Psoas muscle (tissue), 8 donors: ENCODE measurements around the gene SLC26A3. TPM values are rescaled to one million over a fixed set of nuclear protein-coding genes. Genes with fewer than 3 reads are reported as not detected.

Experiments
- ATAC-seq, 4 donors: fragments of 200-7000 bp; cut with Tn5 transposase; one replicate each; pipeline ENCODE4 v1.9.1; 2020; ENCODE audit warnings: moderate library complexity in 3 of 4, mild to moderate bottlenecking in 2 of 4
- DNase-seq, 2 donors: peaks; one replicate each; pipeline ENCODE4 v3.0.0-alpha.2; 2020
- H3K27ac ChIP-seq: fragments of 200-600 bp; one replicate; pipeline ENCODE4 v1.8.0; 2022
- H3K27me3 ChIP-seq, 3 donors: fragments of 200-600 bp in 1 of 3; one replicate each; pipeline versions ENCODE4 v1.6.1 to v1.8.0; 2013 to 2022; ENCODE audit warnings: low read length in 2 of 3, mild to moderate bottlenecking in 2 of 3, moderate library complexity in 1 of 3; ENCODE audit not compliant: insufficient read depth in 3 of 3
- H3K36me3 ChIP-seq, 2 donors: fragments of 200-600 bp in 1 of 2; one replicate each; pipeline versions ENCODE4 v1.6.1 to v1.8.0; 2013 to 2022; ENCODE audit warnings: low read depth in 1 of 2, mild to moderate bottlenecking in 1 of 2, moderate library complexity in 1 of 2; ENCODE audit not compliant: insufficient read depth in 1 of 2
- H3K4me1 ChIP-seq: fragments of 200-600 bp; one replicate; pipeline ENCODE4 v1.8.0; 2022
- H3K4me3 ChIP-seq: fragments of 200-600 bp; one replicate; pipeline ENCODE4 v1.8.0; 2022; ENCODE audit warnings: mild to moderate bottlenecking
- H3K9me3 ChIP-seq: fragments of 200-600 bp; one replicate; pipeline ENCODE4 v1.8.0; 2022
- WGBS, 3 donors: extraction: QIAGEN DNeasy Blood & Tissue Kit; methylation state at CpG; one replicate each; pipeline versions ENCODE4 v1.1.6 to v1.1.7; 2013; 5-methylcytosine and 5-hydroxymethylcytosine counted together
- intact Hi-C, 2 donors: fragments of 100-400 bp; cut with DNase I; formaldehyde crosslinking; loops; one replicate each; pipeline versions ENCODE4 v1.11.0 to v1.14.2; 2022
- polyA plus RNA-seq, 3 donors: library from polyadenylated mRNA; stranded (reverse); fragments of 200-250 nt; gene quantifications; one replicate each; pipeline ENCODE4 v1.2.3, GENCODE V29; 2013
- total RNA-seq, 4 donors: library from RNA; stranded (reverse); fragmentation: NEBNext Ultra II Directional in 2 of 4; extraction: Animal tissue kit (Norgen Biotek cat#: 25700) in 2 of 4; gene quantifications; one replicate each; pipeline versions ENCODE4 v1.2.1 to v1.2.4, GENCODE V29; 2021 to 2023
- TF ChIP-seq, protein P1 (sequence below): fragments of 200-600 bp; IDR thresholded peaks from one replicate; pipeline ENCODE4 v1.8.0; 2022; ENCODE audit warnings: antibody characterized with exemption
- donor health status: healthy with polysubstance abuse.
- donor health status: DM: no; HTN: no; CAD: no; lungs with moderate emphysema.
- donor health status: Bipolar disorder and iron deficiency.
- donor health status: healthy.
- donor health status: DM: yes; HTN: yes; CAD: no.
- donor health status: DM: no; HTN: no; CAD: no.
- donor health status: DM: no; HTN: no; CAD: no.
- donor health status: DM: yes; HTN: yes; CAD: no.

Gene SLC26A3
- total and polyA plus RNA-seq, 7 donors, result 0.10 to 0.29 (median 0.18) TPM; not detected in 3

GRCh38 chr7:107813524-107813923 lies 10.5 kb upstream of the SLC26A3 start:
- Histone ChIP-seq H3K27me3 (no peaks in the 10 kb centered on the region), H3K36me3 (no peaks in the 10 kb centered on the region), H3K9me3 (no peaks in the 10 kb centered on the region), H3K27ac (no peak overlapping the region), H3K4me3 (no peak overlapping the region), H3K4me1 (no peaks in the 10 kb centered on the region)
- intact Hi-C loops, result no loop called here
- 76 to 91% (median 87%) methylated on average over 3 of the region's 3 CpGs for WGBS, 3 donors
- TF ChIP-seq, protein P1, sequence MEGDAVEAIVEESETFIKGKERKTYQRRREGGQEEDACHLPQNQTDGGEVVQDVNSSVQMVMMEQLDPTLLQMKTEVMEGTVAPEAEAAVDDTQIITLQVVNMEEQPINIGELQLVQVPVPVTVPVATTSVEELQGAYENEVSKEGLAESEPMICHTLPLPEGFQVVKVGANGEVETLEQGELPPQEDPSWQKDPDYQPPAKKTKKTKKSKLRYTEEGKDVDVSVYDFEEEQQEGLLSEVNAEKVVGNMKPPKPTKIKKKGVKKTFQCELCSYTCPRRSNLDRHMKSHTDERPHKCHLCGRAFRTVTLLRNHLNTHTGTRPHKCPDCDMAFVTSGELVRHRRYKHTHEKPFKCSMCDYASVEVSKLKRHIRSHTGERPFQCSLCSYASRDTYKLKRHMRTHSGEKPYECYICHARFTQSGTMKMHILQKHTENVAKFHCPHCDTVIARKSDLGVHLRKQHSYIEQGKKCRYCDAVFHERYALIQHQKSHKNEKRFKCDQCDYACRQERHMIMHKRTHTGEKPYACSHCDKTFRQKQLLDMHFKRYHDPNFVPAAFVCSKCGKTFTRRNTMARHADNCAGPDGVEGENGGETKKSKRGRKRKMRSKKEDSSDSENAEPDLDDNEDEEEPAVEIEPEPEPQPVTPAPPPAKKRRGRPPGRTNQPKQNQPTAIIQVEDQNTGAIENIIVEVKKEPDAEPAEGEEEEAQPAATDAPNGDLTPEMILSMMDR, result no peak
- DNase-seq (no peak), ATAC-seq (no peak)

- no peak overlapping the region for H3K4me3 ChIP-seq
- no peaks in the 10 kb centered on the region for H3K4me1 ChIP-seq
- H3K9me3 ChIP-seq, result no peaks in the 10 kb centered on the region
- TF ChIP-seq, protein P1, result no peak
- 81 to 85% (median 82%) methylated on average over 5 of the region's 5 CpGs for WGBS, 3 donors
- intact Hi-C loops, result no loop called here
- H3K27ac ChIP-seq, result no peak overlapping the region
- H3K27me3 ChIP-seq, result no peaks in the 10 kb centered on the region
- no peak for DNase-seq
- H3K36me3 ChIP-seq, result no peaks in the 10 kb centered on the region
- ATAC-seq, result no peak
Observed at GRCh38 chr7:107811934-107812333, 8.9 kb upstream of the SLC26A3 start.

DNA sequence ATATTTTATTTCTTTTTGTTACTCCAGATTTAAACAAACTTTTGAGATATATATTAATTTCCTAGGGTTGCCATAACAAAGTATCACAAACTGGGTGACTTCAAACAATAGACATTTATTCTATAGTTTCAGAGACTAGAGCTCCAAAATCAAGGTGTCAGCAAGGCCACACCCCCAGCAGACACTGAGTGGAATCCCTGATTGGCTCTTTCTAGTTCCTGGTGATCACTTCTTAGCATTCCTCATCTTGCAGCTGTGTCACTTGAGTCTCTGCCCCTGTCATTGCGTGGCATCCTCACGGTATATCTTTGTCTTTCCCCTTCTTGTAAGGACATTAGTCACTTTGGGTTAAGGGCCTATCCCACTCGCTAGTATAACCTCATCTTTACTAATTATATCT lies 7.6 kb upstream of the SLC26A3 start:
- TF ChIP-seq, protein P1, result no peak
- H3K4me1 ChIP-seq, result no peaks in the 10 kb centered on the region
- H3K4me3 ChIP-seq, result no peak overlapping the region
- no peaks in the 10 kb centered on the region for H3K9me3 ChIP-seq
- ATAC-seq (no peak), DNase-seq (no peak)
- H3K27ac ChIP-seq, result no peak overlapping the region
- no peaks in the 10 kb centered on the region for H3K36me3 ChIP-seq
- H3K27me3 ChIP-seq, result no peaks in the 10 kb centered on the region
- 59 to 74% (median 70%) methylated on average over 3 of the region's 3 CpGs for WGBS, 3 donors
- intact Hi-C loops, result no loop called here

DNA sequence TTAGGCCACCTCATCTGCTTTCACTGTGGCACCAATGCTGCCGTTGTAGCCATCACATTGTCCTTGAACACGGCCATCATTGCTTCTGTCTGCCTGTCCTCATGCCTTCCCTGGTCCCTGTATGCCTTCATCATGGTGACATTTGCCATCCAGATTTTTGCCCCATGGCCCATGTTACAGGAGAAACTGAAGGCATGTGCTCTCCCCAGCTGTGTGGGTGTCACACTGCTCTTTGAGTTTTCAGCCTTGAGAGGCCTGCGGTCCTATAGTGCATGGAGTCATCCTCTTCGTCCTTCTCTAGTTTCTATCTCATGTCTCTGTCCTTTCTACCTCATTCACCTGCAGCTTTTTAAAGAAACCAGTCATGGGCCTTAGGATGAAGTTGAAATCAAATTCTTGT lies 6.2 kb upstream of the SLC26A3 start:
- H3K4me1 ChIP-seq, result no peaks in the 10 kb centered on the region
- no peak overlapping the region for H3K4me3 ChIP-seq
- intact Hi-C loops, result no loop called here
- TF ChIP-seq, protein P1, result no peak
- WGBS, 3 donors, result 89 to 92% (median 91%) methylated on average over 4 of the region's 4 CpGs
- H3K36me3 ChIP-seq, result no peaks in the 10 kb centered on the region
- DNase-seq (no peak), ATAC-seq (no peak)
- no peaks in the 10 kb centered on the region for H3K27me3 ChIP-seq
- no peaks in the 10 kb centered on the region for H3K9me3 ChIP-seq
- H3K27ac ChIP-seq, result no peak overlapping the region

GRCh38 chr7:107799647-107800264 lies 3.3 kb downstream of the SLC26A3 start:
- Histone ChIP-seq H3K27me3 (no peaks in the 10 kb centered on the region), H3K4me1 (no peaks in the 10 kb centered on the region), H3K27ac (no peak overlapping the region), H3K9me3 (no peaks in the 10 kb centered on the region), H3K4me3 (no peak overlapping the region), H3K36me3 (no peaks in the 10 kb centered on the region)
- ATAC-seq (no peak), DNase-seq (no peak)
- 60 to 77% (median 71%) methylated on average over 6 of the region's 6 CpGs for WGBS, 3 donors
- TF ChIP-seq, protein P1, result no peak
- intact Hi-C loops, result no loop called here
